ENCODE measurements around the gene C1GALT1. TPM values are rescaled to one million over a fixed set of nuclear protein-coding genes. Genes with fewer than 3 reads are reported as not detected.

The C1GALT1 gene
- total RNA-seq, 1 donor from 2014 or later, result 11.0 TPM

GRCh38 chr7:7228967-7229366 lies 46.6 kb downstream of the C1GALT1 start:
- H3K9me3 ChIP-seq, result peaks cover 4 to 14% of the 10 kb centered on the region in 2 donors
- H3K4me3 ChIP-seq, result no peak overlapping the region
- no peak overlapping the region for H3K27ac ChIP-seq
- H3K27me3 ChIP-seq, result no peaks in the 10 kb centered on the region
- intact Hi-C loops (cut with DNase I), result no loop called here
- no peak for DNase-seq (ENCODE audit: low spot score in 2 of 2)
- H3K36me3 ChIP-seq, result no peaks in the 10 kb centered on the region
- no peaks in the 10 kb centered on the region for H3K4me1 ChIP-seq
- TF ChIP-seq, protein P1, sequence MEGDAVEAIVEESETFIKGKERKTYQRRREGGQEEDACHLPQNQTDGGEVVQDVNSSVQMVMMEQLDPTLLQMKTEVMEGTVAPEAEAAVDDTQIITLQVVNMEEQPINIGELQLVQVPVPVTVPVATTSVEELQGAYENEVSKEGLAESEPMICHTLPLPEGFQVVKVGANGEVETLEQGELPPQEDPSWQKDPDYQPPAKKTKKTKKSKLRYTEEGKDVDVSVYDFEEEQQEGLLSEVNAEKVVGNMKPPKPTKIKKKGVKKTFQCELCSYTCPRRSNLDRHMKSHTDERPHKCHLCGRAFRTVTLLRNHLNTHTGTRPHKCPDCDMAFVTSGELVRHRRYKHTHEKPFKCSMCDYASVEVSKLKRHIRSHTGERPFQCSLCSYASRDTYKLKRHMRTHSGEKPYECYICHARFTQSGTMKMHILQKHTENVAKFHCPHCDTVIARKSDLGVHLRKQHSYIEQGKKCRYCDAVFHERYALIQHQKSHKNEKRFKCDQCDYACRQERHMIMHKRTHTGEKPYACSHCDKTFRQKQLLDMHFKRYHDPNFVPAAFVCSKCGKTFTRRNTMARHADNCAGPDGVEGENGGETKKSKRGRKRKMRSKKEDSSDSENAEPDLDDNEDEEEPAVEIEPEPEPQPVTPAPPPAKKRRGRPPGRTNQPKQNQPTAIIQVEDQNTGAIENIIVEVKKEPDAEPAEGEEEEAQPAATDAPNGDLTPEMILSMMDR (IDR thresholded peaks at IDR 0.05), result no peak

GRCh38 chr7:7231000-7231399 lies 48.7 kb downstream of the C1GALT1 start:
- TF ChIP-seq, protein P1 (IDR thresholded peaks at IDR 0.05), result no peak
- H3K27me3 ChIP-seq, result no peaks in the 10 kb centered on the region
- H3K36me3 ChIP-seq, result peaks cover 0 to 6% of the 10 kb centered on the region in 2 donors
- intact Hi-C loops (cut with DNase I), result no loop called here
- DNase-seq (ENCODE audit: low spot score in 2 of 2), result no peak
- peaks cover 4 to 9% of the 10 kb centered on the region in 2 donors for H3K9me3 ChIP-seq
- H3K27ac ChIP-seq, result no peak overlapping the region
- H3K4me1 ChIP-seq, result no peaks in the 10 kb centered on the region
- no peak overlapping the region for H3K4me3 ChIP-seq

GRCh38 chr7:7231865-7232264 lies 49.5 kb downstream of the C1GALT1 start:
- Histone ChIP-seq H3K4me1 (no peaks in the 10 kb centered on the region), H3K27ac (no peak overlapping the region), H3K27me3 (no peaks in the 10 kb centered on the region), H3K36me3 (peaks cover 0 to 6% of the 10 kb centered on the region in 2 donors), H3K4me3 (no peak overlapping the region), H3K9me3 (peaks cover 4 to 9% of the 10 kb centered on the region in 2 donors)
- DNase-seq (ENCODE audit: low spot score in 2 of 2), result no peak
- intact Hi-C loops (cut with DNase I), result no loop called here
- TF ChIP-seq, protein P1 (IDR thresholded peaks at IDR 0.05), result no peak

DNA sequence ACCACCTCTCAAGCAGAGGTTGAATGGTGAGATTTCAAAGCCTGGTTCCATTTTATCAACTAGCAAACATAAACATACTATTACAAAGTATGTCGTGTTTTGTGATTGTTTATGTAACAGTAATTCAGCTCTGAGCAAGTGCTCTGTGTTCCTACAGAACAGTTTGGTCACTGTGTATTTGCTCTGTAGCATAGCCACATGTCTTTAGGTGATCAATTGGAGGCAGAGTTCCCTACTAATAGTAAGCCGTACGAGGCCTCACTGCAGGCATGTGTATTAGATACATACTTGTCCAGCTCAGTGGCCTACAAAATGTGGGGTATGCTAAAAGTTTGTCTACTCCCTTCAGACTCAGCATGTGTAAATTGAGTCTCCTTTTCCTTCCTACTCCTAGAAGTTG lies 53.0 kb downstream of the C1GALT1 start:
- Histone ChIP-seq H3K4me1 (no peaks in the 10 kb centered on the region), H3K4me3 (no peak overlapping the region), H3K36me3 (peaks cover 5 to 6% of the 10 kb centered on the region in 2 donors), H3K27ac (no peak overlapping the region), H3K9me3 (peaks cover 4 to 9% of the 10 kb centered on the region in 2 donors), H3K27me3 (no peaks in the 10 kb centered on the region)
- TF ChIP-seq, protein P1 (IDR thresholded peaks at IDR 0.05), result no peak
- intact Hi-C loops (cut with DNase I), result no loop called here
- no peak for DNase-seq (ENCODE audit: low spot score in 2 of 2)

DNA sequence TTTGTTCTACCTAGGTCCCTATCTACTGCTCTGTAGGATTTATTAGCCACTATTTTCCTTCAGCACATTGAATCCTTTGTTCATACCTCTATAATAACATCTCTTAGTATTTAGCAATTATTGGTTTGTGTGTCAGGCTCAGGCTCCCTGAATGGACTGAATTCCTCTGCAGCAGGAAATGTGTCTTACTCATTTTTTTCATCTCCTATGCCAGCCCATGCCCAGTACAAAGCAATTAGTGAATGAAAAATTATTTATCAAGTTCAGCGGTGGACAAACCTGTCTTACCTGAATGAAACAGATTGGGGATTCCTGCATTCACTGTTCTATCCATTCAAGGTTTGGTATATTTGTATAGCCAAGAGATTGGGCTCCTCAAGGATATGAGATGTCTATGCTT lies 53.7 kb downstream of the C1GALT1 start:
- peaks cover 1 to 7% of the 10 kb centered on the region in 2 donors for H3K9me3 ChIP-seq
- TF ChIP-seq, protein P1 (IDR thresholded peaks at IDR 0.05), result no peak
- H3K4me3 ChIP-seq, result no peak overlapping the region
- peaks cover 5 to 6% of the 10 kb centered on the region in 2 donors for H3K36me3 ChIP-seq
- H3K27ac ChIP-seq, result no peak overlapping the region
- no peak for DNase-seq (ENCODE audit: low spot score in 2 of 2)
- H3K4me1 ChIP-seq, result no peaks in the 10 kb centered on the region
- intact Hi-C loops (cut with DNase I), result no loop called here
- H3K27me3 ChIP-seq, result no peaks in the 10 kb centered on the region

All from ascending aorta (tissue), 2 donors.